ENCODE data around the gene CORO6. TPM values are rescaled to one million over a fixed set of nuclear protein-coding genes. Genes with fewer than 3 reads are reported as not detected.

CORO6 gene
- total RNA-seq, 1 experiment from 2014 or later, result 2.3 TPM

- H4K5ac ChIP-seq (ENCODE audit: insufficient read length, low read depth, low read length), result no peak overlapping the region
- H3K23me2 ChIP-seq (ENCODE audit: insufficient read length, low read depth, low read length, poor library complexity, severe bottlenecking), result no peaks in the 10 kb centered on the region
- no CpG with 5 or more reads among the region's 2 CpGs for WGBS (ENCODE audit: extremely low coverage, insufficient read length, low lambda C conversion rate)
- H3K9me3 ChIP-seq (ENCODE audit: control insufficient read depth, low read depth, low read length), result no peaks in the 10 kb centered on the region
- no peaks in the 10 kb centered on the region for H3K79me1 ChIP-seq (ENCODE audit: insufficient read depth, low read depth, low read length, poor library complexity, severe bottlenecking)
- H3K56ac ChIP-seq (ENCODE audit: insufficient read length, low read depth, low read length), result no peak overlapping the region
- H2BK120ac ChIP-seq (ENCODE audit: low read depth, low read length, poor library complexity, severe bottlenecking), result no peak overlapping the region
- no peak overlapping the region for H3K27ac ChIP-seq (ENCODE audit: insufficient read length, low read depth, low read length)
- H3K18ac ChIP-seq (ENCODE audit: insufficient read length, low read depth, low read length), result no peak overlapping the region
- no peak overlapping the region for H4K91ac ChIP-seq (ENCODE audit: insufficient read length, low read depth, low read length)
- Mint-ChIP-seq H3K36me3 (ENCODE audit: insufficient read depth in 1 of 3, low read depth in 3 of 3) (peaks cover 3 to 8% (median 6%) of the 10 kb centered on the region in 3 experiments; a peak in 4 of 7 replicates), H3K27me3 (ENCODE audit: low read depth) (no peaks in the 10 kb centered on the region), H3K4me3 (no peak overlapping the region), H3K4me1 (peaks cover 13 to 17% of the 10 kb centered on the region in 2 experiments), H3K27ac (peak overlapping the region in 1 of 3 experiments; percentile 57; a peak in 1 of 7 replicates), H3K9me3 (no peaks in the 10 kb centered on the region)
- H4K8ac ChIP-seq (replicated peaks; ENCODE audit: insufficient read length, low read depth, low read length), result no peak overlapping the region
- H3K4me1 ChIP-seq (ENCODE audit: insufficient read depth, low read length), result no peaks in the 10 kb centered on the region
- H3K79me2 ChIP-seq (ENCODE audit: insufficient read depth, low read length), result no peaks in the 10 kb centered on the region
- H4K20me1 ChIP-seq (ENCODE audit: control insufficient read depth, insufficient read depth, insufficient read length), result no peaks in the 10 kb centered on the region
- H3T11ph ChIP-seq (ENCODE audit: low read length), result no peak overlapping the region
- no peak overlapping the region for H2BK20ac ChIP-seq (ENCODE audit: low read depth, low read length, poor library complexity, severe bottlenecking)
- no peak for DNase-seq
- H2AFZ ChIP-seq (ENCODE audit: low read length), result no peak overlapping the region
- no peak overlapping the region for H3K9ac ChIP-seq (ENCODE audit: extremely low read depth, insufficient read length, low read length)
- H3K4me2 ChIP-seq (ENCODE audit: insufficient read depth, insufficient read length, low read length), result no peak overlapping the region
- H3K4ac ChIP-seq (ENCODE audit: low read depth, low read length), result no peak overlapping the region
- no peak overlapping the region for H2BK12ac ChIP-seq (ENCODE audit: insufficient read length, low read depth, low read length)
- H3K23ac ChIP-seq (ENCODE audit: insufficient read length, low read depth, low read length), result no peak overlapping the region
- H2BK15ac ChIP-seq (ENCODE audit: low read depth, low read length), result no peak overlapping the region
- H2BK5ac ChIP-seq (ENCODE audit: insufficient read length, low read length), result no peak overlapping the region
- no peak for TF ChIP-seq CTCF (conservative IDR thresholded peaks at IDR 0.05)
- H3K14ac ChIP-seq (ENCODE audit: insufficient read depth, low read length), result no peak overlapping the region
- H2AK5ac ChIP-seq (ENCODE audit: insufficient read length, low read length), result no peak overlapping the region
- no peaks in the 10 kb centered on the region for H3K27me3 ChIP-seq (ENCODE audit: insufficient read depth, low read length)
Measured at GRCh38 chr17:29629839-29630238, 7.1 kb upstream of the CORO6 start.
